Colonic mucosa (tissue), 4 donors: ENCODE results near the gene MTMR2. TPM values are rescaled to one million over a fixed set of nuclear protein-coding genes. Genes with fewer than 3 reads are reported as not detected.

ENCODE experiments used
- DNase-seq: peaks from one replicate; pipeline ENCODE4 v3.0.0-alpha.2; 2020
- H3K27ac ChIP-seq: fragments of 200-600 bp; one replicate; pipeline ENCODE4 v1.8.0; 2021
- H3K27me3 ChIP-seq: fragments of 200-600 bp; one replicate; pipeline ENCODE4 v1.8.0; 2021
- H3K36me3 ChIP-seq: fragments of 200-600 bp; one replicate; pipeline ENCODE4 v1.8.0; 2021
- H3K4me1 ChIP-seq: fragments of 200-600 bp; one replicate; pipeline ENCODE4 v1.8.0; 2021; ENCODE audit warnings: mild to moderate bottlenecking
- H3K4me3 ChIP-seq: fragments of 200-600 bp; one replicate; pipeline ENCODE4 v1.8.0; 2021
- H3K9ac ChIP-seq, 2 donors: one replicate each; pipeline ENCODE4 v1.7.0; 2013; ENCODE audit warnings: control low read depth in 2 of 2, low read depth in 2 of 2, low read length in 2 of 2
- H3K9me3 ChIP-seq: fragments of 200-600 bp; one replicate; pipeline ENCODE4 v1.8.0; 2021
- intact Hi-C: fragments of 100-400 bp; cut with DNase I; formaldehyde crosslinking; loops from one replicate; pipeline ENCODE4 v1.14.1; 2022
- total RNA-seq, 2 donors: library from RNA; stranded (reverse); fragmentation: NEBNext Ultra II Directional in 1 of 2; extraction: Animal tissue kit (Norgen Biotek cat#: 25700) in 1 of 2; gene quantifications; one replicate each; pipeline ENCODE4 v1.2.1, GENCODE V29; 2021
- TF ChIP-seq, protein P1 (sequence below): fragments of 200-600 bp; IDR thresholded peaks from one replicate; pipeline ENCODE4 v1.8.0; 2022; ENCODE audit warnings: antibody characterized with exemption, mild to moderate bottlenecking
- donor health status: healthy.
- donor health status: DM: no; HTN: no; CAD: no.
- donor health status: DM: no; HTN: no; CAD: no.

The MTMR2 gene
- total RNA-seq, 2 donors from 2014 or later = 29.3 to 34.3 TPM

DNA sequence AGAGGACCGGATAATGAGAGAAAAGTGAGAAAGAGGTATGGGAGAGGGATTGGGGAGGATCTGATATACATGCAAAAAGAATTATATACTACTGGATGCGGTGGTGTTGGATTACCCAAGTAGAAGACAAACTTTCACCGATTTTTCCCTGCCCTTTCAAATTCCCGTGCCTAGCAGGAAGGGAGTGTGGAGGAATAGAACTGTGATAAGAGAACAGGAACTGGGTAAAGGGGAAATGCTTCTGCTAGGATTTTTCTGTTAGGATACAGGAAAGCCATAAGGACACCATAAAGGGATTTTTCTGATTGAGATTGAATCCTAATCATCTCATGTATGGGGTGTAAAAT lies 480 bp upstream of the MTMR2 start:
- Histone ChIP-seq H3K36me3 (no peaks in the 10 kb centered on the region), H3K9ac (peak overlapping the region; percentile 83 to 93), H3K27ac (peak overlapping the region; percentile 90), H3K27me3 (no peaks in the 10 kb centered on the region), H3K9me3 (no peaks in the 10 kb centered on the region), H3K4me3 (peak overlapping the region; percentile 72), H3K4me1 (no peaks in the 10 kb centered on the region)
- intact Hi-C loops = loop anchor here (10.0 kb wide), 2 partner anchors 70 to 460 kb away; partner anchors contain the start of gene CCDC82
- TF ChIP-seq, protein P1, sequence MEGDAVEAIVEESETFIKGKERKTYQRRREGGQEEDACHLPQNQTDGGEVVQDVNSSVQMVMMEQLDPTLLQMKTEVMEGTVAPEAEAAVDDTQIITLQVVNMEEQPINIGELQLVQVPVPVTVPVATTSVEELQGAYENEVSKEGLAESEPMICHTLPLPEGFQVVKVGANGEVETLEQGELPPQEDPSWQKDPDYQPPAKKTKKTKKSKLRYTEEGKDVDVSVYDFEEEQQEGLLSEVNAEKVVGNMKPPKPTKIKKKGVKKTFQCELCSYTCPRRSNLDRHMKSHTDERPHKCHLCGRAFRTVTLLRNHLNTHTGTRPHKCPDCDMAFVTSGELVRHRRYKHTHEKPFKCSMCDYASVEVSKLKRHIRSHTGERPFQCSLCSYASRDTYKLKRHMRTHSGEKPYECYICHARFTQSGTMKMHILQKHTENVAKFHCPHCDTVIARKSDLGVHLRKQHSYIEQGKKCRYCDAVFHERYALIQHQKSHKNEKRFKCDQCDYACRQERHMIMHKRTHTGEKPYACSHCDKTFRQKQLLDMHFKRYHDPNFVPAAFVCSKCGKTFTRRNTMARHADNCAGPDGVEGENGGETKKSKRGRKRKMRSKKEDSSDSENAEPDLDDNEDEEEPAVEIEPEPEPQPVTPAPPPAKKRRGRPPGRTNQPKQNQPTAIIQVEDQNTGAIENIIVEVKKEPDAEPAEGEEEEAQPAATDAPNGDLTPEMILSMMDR = no peak
- DNase-seq = peak; percentile 36

DNA sequence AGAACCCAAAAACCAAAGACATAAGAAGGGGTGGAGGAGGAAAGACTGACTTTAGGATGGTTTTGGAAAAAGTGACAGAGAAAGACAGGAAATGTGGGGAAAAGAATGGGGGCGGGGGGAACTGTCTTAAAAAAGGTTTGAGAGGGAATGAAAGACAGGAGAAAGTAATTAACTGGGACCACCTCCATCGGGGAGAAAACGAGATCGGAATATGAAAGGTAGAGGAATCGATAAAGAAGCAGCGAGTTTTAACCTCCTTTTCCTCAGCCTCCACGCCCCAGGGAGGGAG lies 524 bp downstream of the MTMR2 start:
- H3K36me3 ChIP-seq = no peaks in the 10 kb centered on the region
- peak overlapping the region; percentile 72 for H3K4me3 ChIP-seq
- intact Hi-C loops = loop anchor here (10.0 kb wide), 2 partner anchors 71 to 461 kb away; partner anchors contain the start of gene CCDC82
- H3K27me3 ChIP-seq = no peaks in the 10 kb centered on the region
- TF ChIP-seq, protein P1 = no peak
- H3K9ac ChIP-seq = peak overlapping the region; percentile 83 to 93
- no peaks in the 10 kb centered on the region for H3K9me3 ChIP-seq
- H3K27ac ChIP-seq = peak overlapping the region; percentile 90
- H3K4me1 ChIP-seq = no peaks in the 10 kb centered on the region
- no peak for DNase-seq

DNA sequence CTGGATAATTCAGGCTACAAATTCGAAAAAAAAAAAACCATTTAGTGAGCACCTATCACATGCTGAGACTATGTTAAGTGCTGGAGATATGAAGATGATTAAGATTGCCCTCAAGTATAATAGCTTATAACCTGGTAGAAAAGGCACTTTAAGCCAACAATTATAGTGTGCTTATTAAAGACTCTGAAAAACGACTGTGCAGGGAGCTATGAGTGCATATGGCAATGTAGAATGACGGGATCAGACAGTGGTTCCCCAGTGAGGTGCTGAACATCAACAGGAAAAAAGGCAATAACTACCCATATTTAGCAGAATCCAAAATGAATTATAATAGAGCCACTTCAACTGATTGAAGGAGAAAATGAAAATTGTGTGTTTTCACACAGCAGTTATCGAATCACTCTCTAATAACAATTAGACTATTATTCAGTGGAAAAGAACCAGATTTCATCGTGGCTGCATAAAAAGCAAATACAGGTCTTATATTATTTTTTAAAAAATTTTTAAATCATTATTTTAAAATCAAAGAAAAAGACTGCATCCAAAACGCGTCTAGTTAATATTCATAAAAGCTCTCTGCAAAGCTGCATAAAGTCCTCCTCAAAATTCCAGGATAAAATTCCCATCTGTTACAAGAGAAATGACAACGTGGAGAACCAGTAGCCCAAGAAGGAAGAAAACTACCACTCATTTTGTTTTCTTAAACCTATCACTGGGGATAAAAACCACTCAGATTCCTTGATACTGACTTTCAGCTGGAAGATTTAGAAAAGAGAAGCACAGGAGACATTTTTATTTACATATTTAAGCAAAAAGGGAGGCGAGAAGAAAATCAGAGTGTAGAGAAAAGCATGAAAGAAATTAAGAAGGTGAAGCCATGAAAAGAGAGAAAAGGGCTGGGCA lies 1.1 kb downstream of the MTMR2 start:
- Histone ChIP-seq H3K9me3 (no peaks in the 10 kb centered on the region), H3K4me1 (no peaks in the 10 kb centered on the region), H3K4me3 (peak overlapping the region; percentile 72), H3K36me3 (no peaks in the 10 kb centered on the region), H3K9ac (peak overlapping the region; percentile 83 to 93), H3K27me3 (no peaks in the 10 kb centered on the region), H3K27ac (peak overlapping the region; percentile 90)
- intact Hi-C loops = loop anchor here (10.0 kb wide), 2 partner anchors 72 to 462 kb away; partner anchors contain the start of gene CCDC82
- DNase-seq = no peak
- TF ChIP-seq, protein P1 = no peak

- Histone ChIP-seq H3K9ac (no peak overlapping the region), H3K9me3 (no peaks in the 10 kb centered on the region), H3K4me1 (no peaks in the 10 kb centered on the region), H3K4me3 (no peak overlapping the region), H3K36me3 (no peaks in the 10 kb centered on the region), H3K27ac (no peak overlapping the region), H3K27me3 (no peaks in the 10 kb centered on the region)
- TF ChIP-seq, protein P1 = no peak
- DNase-seq = no peak
- intact Hi-C loops = loop anchor here (10.0 kb wide), 2 partner anchors 73 to 463 kb away; partner anchors contain the start of gene CCDC82
Measured at GRCh38 chr11:95922099-95922498, 1.8 kb downstream of the MTMR2 start.

- TF ChIP-seq, protein P1 = no peak
- no peak overlapping the region for H3K4me3 ChIP-seq
- H3K27me3 ChIP-seq = no peaks in the 10 kb centered on the region
- H3K9me3 ChIP-seq = no peaks in the 10 kb centered on the region
- H3K9ac ChIP-seq = no peak overlapping the region
- no peaks in the 10 kb centered on the region for H3K4me1 ChIP-seq
- no peak for DNase-seq
- H3K27ac ChIP-seq = no peak overlapping the region
- no peaks in the 10 kb centered on the region for H3K36me3 ChIP-seq
- intact Hi-C loops = loop anchor here (10.0 kb wide), 2 partner anchors 74 to 464 kb away; partner anchors contain the start of gene CCDC82
Measured at GRCh38 chr11:95920460-95921105, 3.3 kb downstream of the MTMR2 start.
